WTC11 (cell line): ENCODE results near the gene SCP2D1. TPM values are rescaled to one million over a fixed set of nuclear protein-coding genes. Genes with fewer than 3 reads are reported as not detected.

ENCODE experiments used
- ATAC-seq: fragments of 200-7000 bp; cut with Tn5 transposase; 2 replicates; pipeline ENCODE4 v1.10.0; 2021; ENCODE audit warnings: mild to moderate bottlenecking, moderate library complexity
- CTCF ChIA-PET: fragments of 300-600 bp; sonication (Branson Sonifier 250); formaldehyde crosslinking; loops from one replicate; lab custom pipeline; 2021; ENCODE audit warnings: antibody characterized with exemption; lab: Charles Lee
- POLR2A ChIA-PET: fragments of 350-600 bp; sonication (Branson Sonifier 250); formaldehyde crosslinking; loops from one replicate; lab custom pipeline; 2021; ENCODE audit warnings: antibody characterized with exemption; lab: Charles Lee
- DNase-seq: peaks from one replicate; pipeline ENCODE4 v3.0.0; 2021; ENCODE audit warnings: low spot score
- H3K27ac Mint-ChIP-seq: 2 replicates; pipeline ENCODE4 v1.8.0; 2021; ENCODE audit warnings: mixed read lengths
- H3K27me3 Mint-ChIP-seq: 2 replicates; pipeline ENCODE4 v1.8.0; 2021; ENCODE audit warnings: low read depth, mild to moderate bottlenecking, moderate library complexity, mixed read lengths
- H3K36me3 Mint-ChIP-seq: 2 replicates; pipeline ENCODE4 v1.8.0; 2021; ENCODE audit warnings: mixed read lengths
- H3K4me1 Mint-ChIP-seq: 2 replicates; pipeline ENCODE4 v1.8.0; 2022; ENCODE audit warnings: mixed read lengths
- H3K4me3 Mint-ChIP-seq: 2 replicates; pipeline ENCODE4 v1.8.0; 2021; ENCODE audit warnings: mild to moderate bottlenecking, moderate library complexity, mixed read lengths
- H3K9me3 Mint-ChIP-seq: 2 replicates; pipeline ENCODE4 v1.8.0; 2021; ENCODE audit warnings: mixed read lengths
- ATF2 ChIP-seq: sonication (generic); formaldehyde crosslinking; IDR thresholded peaks from 2 replicates; pipeline ENCODE4 v1.8.1; 2022; ENCODE audit warnings: low read depth, missing genetic modification reagents, borderline replicate concordance
- ATF6 ChIP-seq: sonication (generic); formaldehyde crosslinking; IDR thresholded peaks from 2 replicates; pipeline ENCODE4 v1.8.1; 2023; ENCODE audit warnings: mild to moderate bottlenecking, missing genetic modification reagents
- CREM ChIP-seq: sonication (generic); formaldehyde crosslinking; IDR thresholded peaks from 2 replicates; pipeline ENCODE4 v1.8.1; 2022; ENCODE audit warnings: mild to moderate bottlenecking, missing genetic modification reagents, moderate library complexity
- FOXP1 ChIP-seq: sonication (generic); formaldehyde crosslinking; IDR thresholded peaks from 2 replicates; pipeline ENCODE4 v1.8.0; 2022; ENCODE audit warnings: missing genetic modification reagents, mild to moderate bottlenecking, moderate library complexity, borderline replicate concordance
- FOXP4 ChIP-seq: sonication (generic); formaldehyde crosslinking; IDR thresholded peaks from 2 replicates; pipeline ENCODE4 v1.8.0; 2022; ENCODE audit warnings: mild to moderate bottlenecking, missing genetic modification reagents
- GRHL2 ChIP-seq: fragments of 250-450 bp; sonication (Bioruptor Pico); IDR thresholded peaks from 2 replicates; pipeline ENCODE4 v1.8.0; 2022; ENCODE audit warnings: mild to moderate bottlenecking, moderate library complexity; ENCODE audit not compliant: insufficient replicate concordance, severe bottlenecking
- IRF1 ChIP-seq: sonication (generic); formaldehyde crosslinking; IDR thresholded peaks from 2 replicates; pipeline ENCODE4 v1.8.0; 2023; ENCODE audit warnings: missing genetic modification reagents
- JAZF1 ChIP-seq: fragments of 250-450 bp; sonication (Bioruptor Pico); IDR thresholded peaks from 2 replicates; pipeline ENCODE4 v1.9.0; 2021; ENCODE audit warnings: moderate library complexity, mild to moderate bottlenecking, inconsistent platforms
- NFATC4 ChIP-seq: fragments of 250-450 bp; sonication (Bioruptor Pico); IDR thresholded peaks from 2 replicates; pipeline ENCODE4 v1.9.0; 2021; ENCODE audit warnings: mild to moderate bottlenecking
- NFYB ChIP-seq: sonication (generic); formaldehyde crosslinking; conservative IDR thresholded peaks from 2 replicates; pipeline ENCODE4 v1.8.0; 2022; ENCODE audit warnings: low read depth, missing genetic modification reagents
- NR1H2 ChIP-seq: sonication (generic); formaldehyde crosslinking; IDR thresholded peaks from 2 replicates; pipeline ENCODE4 v1.9.0; 2021; ENCODE audit warnings: mild to moderate bottlenecking, moderate library complexity, missing genetic modification reagents
- OVOL2 ChIP-seq: fragments of 250-450 bp; sonication (Bioruptor Pico); IDR thresholded peaks from 2 replicates; pipeline ENCODE4 v1.9.0; 2021; ENCODE audit warnings: mild to moderate bottlenecking, borderline replicate concordance
- PRDM15 ChIP-seq: sonication (generic); formaldehyde crosslinking; IDR thresholded peaks from 2 replicates; pipeline ENCODE4 v1.8.0; 2022; ENCODE audit warnings: missing genetic modification reagents
- SOX15 ChIP-seq: fragments of 250-450 bp; sonication (Bioruptor Pico); IDR thresholded peaks from 2 replicates; pipeline ENCODE4 v1.9.0; 2021; ENCODE audit warnings: mild to moderate bottlenecking
- USF1 ChIP-seq: sonication (generic); formaldehyde crosslinking; IDR thresholded peaks from 2 replicates; pipeline ENCODE4 v1.8.0; 2022; ENCODE audit warnings: mild to moderate bottlenecking, missing genetic modification reagents
- ZMAT4 ChIP-seq: fragments of 250-450 bp; sonication (Bioruptor Pico); IDR thresholded peaks from 2 replicates; pipeline ENCODE4 v1.9.0; 2021; ENCODE audit warnings: mild to moderate bottlenecking
- ZNF423 ChIP-seq: fragments of 250-450 bp; sonication (Bioruptor Pico); IDR thresholded peaks from 2 replicates; pipeline ENCODE4 v2.1.2; 2022; ENCODE audit warnings: mild to moderate bottlenecking, moderate library complexity
- ZNF532 ChIP-seq: fragments of 250-450 bp; sonication (Bioruptor Pico); IDR thresholded peaks from 2 replicates; pipeline ENCODE4 v1.9.0; 2021; ENCODE audit warnings: mild to moderate bottlenecking, borderline replicate concordance
- total RNA-seq: library from RNA; stranded (reverse); gene quantifications from 3 replicates; pipeline ENCODE4 v1.2.3, GENCODE V29; 2021

The SCP2D1 gene
- total RNA-seq, 1 experiment from 2014 or later, result not detected

- POLR2A ChIA-PET, result interaction anchor here (0.6 kb wide), 1 partner anchor 152 kb away, joined by 4 read pairs; no protein-coding TSS in a partner anchor
- H3K36me3 Mint-ChIP-seq, result peaks cover 6% of the 10 kb centered on the region
- no peak for ATAC-seq
These were observed 42.3 kb downstream of the SCP2D1 start for GRCh38 chr20:18855882-18856281.

More at GRCh38 chr20:18855882-18856281, 42.3 kb downstream of the SCP2D1 start:
- H3K27me3 Mint-ChIP-seq, result peaks cover 98% of the 10 kb centered on the region
- CTCF ChIA-PET, result no interaction called here
- H3K4me3 Mint-ChIP-seq, result no peak overlapping the region
- TF ChIP-seq FOXP1 (CRISPR knock-in tag) (no peak), CREM (CRISPR knock-in tag) (no peak), ZNF532 (CRISPR knock-in tag) (no peak), USF1 (no peak), JAZF1 (CRISPR knock-in tag) (no peak), NFATC4 (no peak), ZMAT4 (CRISPR knock-in tag) (no peak), FOXP4 (CRISPR knock-in tag) (no peak), NFYB (CRISPR knock-in tag) (no peak), IRF1 (CRISPR knock-in tag) (no peak), ATF6 (CRISPR knock-in tag) (no peak), GRHL2 (CRISPR knock-in tag) (no peak), OVOL2 (CRISPR knock-in tag) (no peak), SOX15 (CRISPR knock-in tag) (no peak), PRDM15 (no peak), ZNF423 (CRISPR knock-in tag) (no peak), NR1H2 (CRISPR knock-in tag) (no peak), ATF2 (CRISPR knock-in tag) (no peak)
- TF ChIP-seq, all 79 proteins: peak for 0
- DNase-seq, result no peak
- H3K27ac Mint-ChIP-seq, result no peak overlapping the region
- peaks cover 19% of the 10 kb centered on the region for H3K4me1 Mint-ChIP-seq
- peaks cover 21% of the 10 kb centered on the region for H3K9me3 Mint-ChIP-seq
